ENCODE results near the gene TMEM126A.
"Not testable (repeated sequence)": the region's sequence is repeated elsewhere in the genome, so short reads cannot be mapped to it uniquely, and the experiment has no call there.

The TMEM126A gene

GRCh38 chr11:85647604-85648299 is at the start of gene TMEM126A:
TMEM126A (plus strand) TSS chr11:85647967; CDS start chr11:85650256, 2,289 bp downstream.
- TF ChIP-seq ZNF274 (IDR thresholded peaks at IDR 0.05; ENCODE audit: low read depth, low read length), result no peak
- H3K4me3 ChIP-seq (ENCODE audit: low read length), result peak within 1 kb of the TSS; percentile 81

- no peak overlapping the region for H3K4me3 ChIP-seq (ENCODE audit: low read length)
- no peak for TF ChIP-seq ZNF274 (IDR thresholded peaks at IDR 0.05; ENCODE audit: low read depth, low read length)
Measured at GRCh38 chr11:85599083-85599482, 48.7 kb upstream of the TMEM126A start.

DNA sequence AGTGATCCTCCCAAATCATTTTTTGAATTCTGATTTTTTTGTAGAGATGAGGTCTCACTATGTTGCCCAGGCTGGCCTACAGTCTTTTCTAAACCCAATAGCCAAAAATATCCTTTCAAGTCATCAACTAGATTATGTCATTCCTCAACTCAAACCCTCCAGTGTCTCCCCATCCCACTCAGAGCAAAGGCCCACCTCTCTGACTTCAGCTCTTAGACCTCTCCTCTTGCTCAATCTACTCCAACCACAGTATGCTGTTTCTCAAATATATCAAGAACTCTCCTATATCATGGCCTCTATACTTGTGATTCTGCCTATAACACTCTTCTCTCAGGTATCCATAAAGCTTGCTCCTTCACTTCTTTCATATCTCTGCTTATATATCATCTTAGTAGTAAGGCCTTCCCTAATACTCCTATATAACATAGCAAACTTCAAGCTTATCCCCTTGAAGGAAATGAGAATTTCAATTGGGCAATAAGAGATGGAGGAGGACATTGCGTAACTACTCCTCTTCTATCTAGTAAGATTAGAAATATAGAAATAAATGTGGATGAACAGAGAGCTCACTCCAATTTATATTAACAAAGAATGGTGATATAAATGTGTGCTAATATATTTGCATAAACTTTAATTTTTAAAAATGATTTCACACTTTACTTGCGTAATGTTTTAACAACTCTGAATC is 45.1 kb upstream of the TMEM126A start:
- TF ChIP-seq ZNF274 (IDR thresholded peaks at IDR 0.05; ENCODE audit: low read depth, low read length), result no peak
- H3K4me3 ChIP-seq (ENCODE audit: low read length), result no peak overlapping the region

GRCh38 chr11:85603220-85603619 is 44.5 kb upstream of the TMEM126A start:
- TF ChIP-seq ZNF274 (IDR thresholded peaks at IDR 0.05; ENCODE audit: low read depth, low read length), result no peak
- no peak overlapping the region for H3K4me3 ChIP-seq (ENCODE audit: low read length)

GRCh38 chr11:85606237-85606636 is 41.5 kb upstream of the TMEM126A start:
- not testable (repeated sequence) for H3K4me3 ChIP-seq (ENCODE audit: low read length)

DNA sequence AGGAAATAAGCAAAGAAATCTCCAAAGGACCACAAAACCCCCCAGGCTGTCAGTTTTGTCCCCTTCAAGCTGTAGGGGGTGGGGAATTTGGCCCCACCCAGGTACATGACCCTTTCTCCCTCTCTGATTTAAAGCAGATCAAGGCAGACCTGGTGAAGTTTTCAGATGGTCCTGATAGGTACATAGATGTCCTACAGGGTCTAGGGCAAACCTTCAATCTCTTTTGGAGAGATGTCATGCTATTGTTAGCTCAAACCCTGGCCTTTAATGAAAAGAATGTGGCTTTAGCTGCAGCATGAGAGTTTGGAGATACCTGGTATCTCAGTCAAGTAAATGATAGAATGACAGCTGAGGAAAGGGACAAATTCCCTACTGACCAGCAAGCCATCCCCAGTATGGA is 39.1 kb upstream of the TMEM126A start:
- not testable (repeated sequence) for H3K4me3 ChIP-seq (ENCODE audit: low read length)

GRCh38 chr11:85609286-85609685 is 38.5 kb upstream of the TMEM126A start:
- not testable (repeated sequence) for H3K4me3 ChIP-seq (ENCODE audit: low read length)

DNA sequence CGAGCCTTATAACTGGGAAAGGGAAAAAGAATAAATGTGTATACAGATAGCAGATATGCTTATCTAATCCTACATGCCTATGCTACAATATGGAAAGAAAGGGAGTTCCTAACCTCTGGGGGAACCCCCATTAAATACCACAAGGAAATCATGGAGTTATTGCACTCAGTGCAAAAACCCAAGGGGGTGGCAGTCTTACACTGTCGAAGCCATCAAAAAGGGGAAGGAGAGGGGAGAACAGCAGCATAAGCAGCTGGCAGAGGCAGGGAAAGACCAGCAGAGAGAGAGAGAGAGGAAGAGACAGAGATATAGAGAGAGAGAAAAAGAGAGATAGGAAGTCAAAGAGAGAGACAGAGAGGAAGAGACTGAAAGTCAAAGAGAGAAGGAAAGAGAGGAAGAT is 36.1 kb upstream of the TMEM126A start:
- not testable (repeated sequence) for H3K4me3 ChIP-seq (ENCODE audit: low read length)

DNA sequence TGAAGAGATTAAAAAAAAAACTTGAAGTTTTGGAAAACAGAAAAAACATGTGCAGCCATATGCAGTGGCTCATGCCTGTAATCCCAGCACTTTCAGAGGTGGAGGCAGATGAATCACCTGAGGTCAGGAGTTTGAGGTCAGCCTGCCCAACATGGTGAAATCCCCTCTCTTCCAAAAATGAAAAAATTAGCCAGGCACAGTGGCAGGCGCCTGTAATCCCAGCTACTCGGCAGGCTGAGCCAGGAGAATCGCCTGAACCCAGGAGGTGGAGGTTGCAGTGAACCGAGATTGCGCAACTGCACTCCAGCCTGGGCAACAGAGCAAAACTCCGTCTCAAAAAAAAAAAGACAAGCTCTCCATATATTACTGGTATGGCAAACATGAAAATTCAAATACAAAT is 28.3 kb upstream of the TMEM126A start:
- no peak overlapping the region for H3K4me3 ChIP-seq (ENCODE audit: low read length)
- no peak for TF ChIP-seq ZNF274 (IDR thresholded peaks at IDR 0.05; ENCODE audit: low read depth, low read length)

DNA sequence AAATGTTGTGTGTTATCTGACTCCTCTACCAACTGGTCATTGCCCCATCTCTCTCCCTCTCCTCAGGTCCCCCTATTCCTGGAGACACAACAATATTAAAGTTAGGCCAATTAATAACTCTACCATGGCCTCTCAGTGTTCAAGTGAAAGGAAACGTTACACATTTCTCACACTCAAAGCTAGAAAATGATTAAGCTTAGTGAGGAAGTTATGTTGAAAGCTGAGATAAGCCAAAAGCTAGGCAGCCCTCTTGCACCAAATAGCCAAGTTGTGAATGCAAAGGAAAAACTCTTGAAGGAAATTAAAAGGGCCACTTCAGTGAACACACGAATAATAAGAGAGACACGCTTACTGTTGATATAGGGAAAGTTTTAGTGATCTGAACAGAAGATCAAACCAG is 27.5 kb upstream of the TMEM126A start:
- no peak overlapping the region for H3K4me3 ChIP-seq (ENCODE audit: low read length)
- no peak for TF ChIP-seq ZNF274 (IDR thresholded peaks at IDR 0.05; ENCODE audit: low read depth, low read length)

GRCh38 chr11:85626496-85626895 is 21.3 kb upstream of the TMEM126A start:
- TF ChIP-seq ZNF274 (IDR thresholded peaks at IDR 0.05; ENCODE audit: low read depth, low read length), result no peak

GRCh38 chr11:85627332-85627997 is 20.3 kb upstream of the TMEM126A start, which contains the start of gene DLG2:
DLG2 (minus strand) TSS chr11:85627344.
- no peak for TF ChIP-seq ZNF274 (IDR thresholded peaks at IDR 0.05; ENCODE audit: low read depth, low read length)

More at GRCh38 chr11:85626496-85626895, 21.3 kb upstream of the TMEM126A start:
- no peak overlapping the region for H3K4me3 ChIP-seq (ENCODE audit: low read length)

GRCh38 chr11:85627998-85628770 is 19.6 kb upstream of the TMEM126A start, which contains the start of gene TMEM126B:
TMEM126B (plus strand) TSS chr11:85628593; CDS start chr11:85628608, 15 bp downstream.
- TF ChIP-seq ZNF274 (IDR thresholded peaks at IDR 0.05; ENCODE audit: low read depth, low read length), result no peak
- H3K4me3 ChIP-seq (ENCODE audit: low read length), result peak within 1 kb of the TSS; percentile 96

More at GRCh38 chr11:85627332-85627997, 20.3 kb upstream of the TMEM126A start, which contains the start of gene DLG2:
- peak within 1 kb of the TSS; percentile 75 for H3K4me3 ChIP-seq (ENCODE audit: low read length)

- TF ChIP-seq ZNF274 (IDR thresholded peaks at IDR 0.05; ENCODE audit: low read depth, low read length), result no peak
- peak overlapping the region; percentile 96 for H3K4me3 ChIP-seq (ENCODE audit: low read length)
Measured at GRCh38 chr11:85628771-85629341, 18.9 kb upstream of the TMEM126A start.
